WTC11 (cell line): Measurements from ENCODE around the gene DDX10.

ENCODE experiments used
- AR ChIP-seq: fragments of 250-450 bp; sonication (Bioruptor Pico); IDR thresholded peaks from 2 replicates; pipeline ENCODE4 v1.9.0; 2021; ENCODE audit warnings: mild to moderate bottlenecking
- CTCF ChIP-seq: fragments of 200-600 bp; IDR thresholded peaks from 2 replicates; pipeline ENCODE4 v1.8.0; 2022; ENCODE audit warnings: antibody characterized with exemption
- E2F1 ChIP-seq: sonication (generic); formaldehyde crosslinking; IDR thresholded peaks from 2 replicates; pipeline ENCODE4 v1.8.0; 2022; ENCODE audit warnings: mild to moderate bottlenecking, missing genetic modification reagents
- FOXK1 ChIP-seq: sonication (generic); formaldehyde crosslinking; IDR thresholded peaks from 2 replicates; pipeline ENCODE4 v1.8.0; 2022; ENCODE audit warnings: mild to moderate bottlenecking, moderate library complexity, missing genetic modification reagents
- FOXP1 ChIP-seq: sonication (generic); formaldehyde crosslinking; IDR thresholded peaks from 2 replicates; pipeline ENCODE4 v1.8.0; 2022; ENCODE audit warnings: missing genetic modification reagents, mild to moderate bottlenecking, moderate library complexity, borderline replicate concordance
- HMGXB4 ChIP-seq: sonication (generic); formaldehyde crosslinking; IDR thresholded peaks from 2 replicates; pipeline ENCODE4 v1.8.1; 2023; ENCODE audit warnings: mild to moderate bottlenecking, moderate library complexity, missing genetic modification reagents
- MAX ChIP-seq: sonication (generic); formaldehyde crosslinking; IDR thresholded peaks from 2 replicates; pipeline ENCODE4 v1.8.0; 2022; ENCODE audit warnings: mild to moderate bottlenecking, missing genetic modification reagents
- NFE2L1 ChIP-seq: sonication (generic); formaldehyde crosslinking; IDR thresholded peaks from 2 replicates; pipeline ENCODE4 v1.8.1; 2023; ENCODE audit warnings: missing genetic modification reagents
- TCF7 ChIP-seq: sonication (generic); formaldehyde crosslinking; IDR thresholded peaks from 2 replicates; pipeline ENCODE4 v1.8.0; 2022; ENCODE audit warnings: mild to moderate bottlenecking, low read depth, missing genetic modification reagents, moderate library complexity
- USF1 ChIP-seq: sonication (generic); formaldehyde crosslinking; IDR thresholded peaks from 2 replicates; pipeline ENCODE4 v1.8.0; 2022; ENCODE audit warnings: mild to moderate bottlenecking, missing genetic modification reagents
- ZBTB43 ChIP-seq: sonication (generic); formaldehyde crosslinking; IDR thresholded peaks from 2 replicates; pipeline ENCODE4 v1.8.1; 2023; ENCODE audit warnings: mild to moderate bottlenecking, missing genetic modification reagents
- ZNF232 ChIP-seq: sonication (generic); formaldehyde crosslinking; IDR thresholded peaks from 2 replicates; pipeline ENCODE4 v1.8.0; 2022; ENCODE audit warnings: mild to moderate bottlenecking, missing genetic modification reagents

- TF ChIP-seq USF1 (CRISPR knock-in tag) (no peak), CTCF (peak; percentile 50; the same call in 1 of the 2 replicates), FOXP1 (CRISPR knock-in tag) (no peak), ZNF232 (CRISPR knock-in tag) (no peak), HMGXB4 (CRISPR knock-in tag) (no peak), FOXK1 (CRISPR knock-in tag) (no peak), E2F1 (CRISPR knock-in tag) (no peak), ZBTB43 (CRISPR knock-in tag) (no peak), AR (CRISPR knock-in tag) (no peak), TCF7 (no peak), MAX (CRISPR knock-in tag) (no peak), NFE2L1 (CRISPR knock-in tag) (no peak)
Measured at GRCh38 chr11:108654994-108655631, 9.8 kb upstream of the DDX10 start.
